ENCODE data around the gene KRTAP10-10. TPM values are rescaled to one million over a fixed set of nuclear protein-coding genes. Genes with fewer than 3 reads are reported as not detected.

Gene KRTAP10-10
- total and polyA plus RNA-seq, 2 donors (not counting 1 experiment from before 2014, with no cell fraction given): not detected

DNA sequence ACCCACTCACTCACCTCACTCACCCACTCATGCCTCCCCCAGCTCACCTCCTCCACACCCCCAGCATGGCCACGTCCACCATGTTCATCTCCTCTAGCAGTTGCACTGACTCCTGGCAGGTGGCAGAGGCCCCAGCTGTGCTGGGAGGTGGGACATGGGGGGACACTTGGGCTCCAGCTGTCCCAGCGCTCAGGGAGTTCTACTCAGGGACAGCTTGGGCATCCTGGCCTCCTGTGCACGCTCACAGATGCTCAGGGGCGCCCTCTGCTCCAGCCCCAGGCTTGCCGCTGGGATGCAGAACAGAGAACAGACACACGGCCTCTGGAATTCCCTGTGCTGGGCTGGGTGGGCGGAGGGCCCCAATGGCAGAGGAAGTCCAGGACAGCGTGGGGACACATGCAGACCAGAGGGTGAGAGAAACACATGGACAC lies 20.1 kb upstream of the KRTAP10-10 start:
- H3K36me3 ChIP-seq (ENCODE audit: control insufficient read depth, insufficient read depth, low read length): no peaks in the 10 kb centered on the region
- TF ChIP-seq, protein P1, sequence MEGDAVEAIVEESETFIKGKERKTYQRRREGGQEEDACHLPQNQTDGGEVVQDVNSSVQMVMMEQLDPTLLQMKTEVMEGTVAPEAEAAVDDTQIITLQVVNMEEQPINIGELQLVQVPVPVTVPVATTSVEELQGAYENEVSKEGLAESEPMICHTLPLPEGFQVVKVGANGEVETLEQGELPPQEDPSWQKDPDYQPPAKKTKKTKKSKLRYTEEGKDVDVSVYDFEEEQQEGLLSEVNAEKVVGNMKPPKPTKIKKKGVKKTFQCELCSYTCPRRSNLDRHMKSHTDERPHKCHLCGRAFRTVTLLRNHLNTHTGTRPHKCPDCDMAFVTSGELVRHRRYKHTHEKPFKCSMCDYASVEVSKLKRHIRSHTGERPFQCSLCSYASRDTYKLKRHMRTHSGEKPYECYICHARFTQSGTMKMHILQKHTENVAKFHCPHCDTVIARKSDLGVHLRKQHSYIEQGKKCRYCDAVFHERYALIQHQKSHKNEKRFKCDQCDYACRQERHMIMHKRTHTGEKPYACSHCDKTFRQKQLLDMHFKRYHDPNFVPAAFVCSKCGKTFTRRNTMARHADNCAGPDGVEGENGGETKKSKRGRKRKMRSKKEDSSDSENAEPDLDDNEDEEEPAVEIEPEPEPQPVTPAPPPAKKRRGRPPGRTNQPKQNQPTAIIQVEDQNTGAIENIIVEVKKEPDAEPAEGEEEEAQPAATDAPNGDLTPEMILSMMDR (conservative IDR thresholded peaks at IDR 0.05 in 1 of 2, IDR thresholded peaks at IDR 0.05 in 1 of 2; ENCODE audit: low read depth in 1 of 2, low read length in 2 of 2): no peak
- no peak for TF ChIP-seq EZH2 (IDR thresholded peaks at IDR 0.05; ENCODE audit: low read length, missing control alignments)
- H3K27ac ChIP-seq (ENCODE audit: insufficient read depth, low read length): no peak overlapping the region
- H3K4me2 ChIP-seq (ENCODE audit: extremely low read depth, insufficient read depth, low read length): no peak overlapping the region
- H3K4me1 ChIP-seq (ENCODE audit: control insufficient read depth, extremely low read depth, insufficient read depth, low read length): no peaks in the 10 kb centered on the region
- no peaks in the 10 kb centered on the region for H3K27me3 ChIP-seq (ENCODE audit: control insufficient read depth, insufficient read depth, low read length)
- DNase-seq (ENCODE audit: low read depth in 2 of 2): no peak
- H3K79me2 ChIP-seq (ENCODE audit: control insufficient read depth, insufficient read depth, low read length): no peaks in the 10 kb centered on the region
- no peak overlapping the region for H3K9ac ChIP-seq (ENCODE audit: insufficient read depth, low read length)
- no peak overlapping the region for H2AFZ ChIP-seq (ENCODE audit: low read length)
- no peaks in the 10 kb centered on the region for H3K9me3 ChIP-seq (ENCODE audit: control insufficient read depth, insufficient read depth, low read depth, low read length)
- no peak overlapping the region for H3K4me3 ChIP-seq (replicated peaks in 1 of 4; ENCODE audit: control extremely low read depth in 1 of 4, insufficient read depth in 1 of 4, low read depth in 3 of 4, low read length in 4 of 4)
- H4K20me1 ChIP-seq (ENCODE audit: control insufficient read depth, extremely low read depth, insufficient read depth, low read length): no peaks in the 10 kb centered on the region

DNA sequence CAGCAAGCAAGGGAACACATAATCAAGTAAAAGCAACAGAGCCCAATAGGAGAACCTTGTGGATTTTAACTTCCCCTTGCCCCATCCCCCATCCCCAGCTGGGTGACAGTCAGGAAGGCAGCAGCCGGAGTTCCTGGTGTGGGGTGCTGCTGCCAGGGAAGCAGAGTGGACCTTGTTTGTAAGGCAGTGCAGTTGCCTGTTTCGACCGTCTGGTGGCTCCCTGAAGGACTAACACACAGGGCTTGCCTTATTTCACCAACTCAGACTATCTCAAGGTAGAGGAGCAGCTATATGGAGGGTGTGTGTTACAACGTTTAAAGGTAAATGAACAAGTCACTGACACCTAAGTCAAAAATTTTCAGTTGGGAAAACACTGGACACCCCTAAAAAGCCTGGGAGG lies 18.7 kb upstream of the KRTAP10-10 start:
- DNase-seq (ENCODE audit: low read depth in 2 of 2): peak; percentile 1 to 2
- Histone ChIP-seq H3K9ac (ENCODE audit: insufficient read depth, low read length) (no peak overlapping the region), H2AFZ (ENCODE audit: low read length) (no peak overlapping the region), H3K9me3 (ENCODE audit: control insufficient read depth, insufficient read depth, low read depth, low read length) (no peaks in the 10 kb centered on the region), H3K79me2 (ENCODE audit: control insufficient read depth, insufficient read depth, low read length) (no peaks in the 10 kb centered on the region), H3K27me3 (ENCODE audit: control insufficient read depth, insufficient read depth, low read length) (no peaks in the 10 kb centered on the region), H3K4me1 (ENCODE audit: control insufficient read depth, extremely low read depth, insufficient read depth, low read length) (no peaks in the 10 kb centered on the region), H4K20me1 (ENCODE audit: control insufficient read depth, extremely low read depth, insufficient read depth, low read length) (no peaks in the 10 kb centered on the region), H3K27ac (ENCODE audit: insufficient read depth, low read length) (no peak overlapping the region), H3K4me2 (ENCODE audit: extremely low read depth, insufficient read depth, low read length) (no peak overlapping the region), H3K36me3 (ENCODE audit: control insufficient read depth, insufficient read depth, low read length) (no peaks in the 10 kb centered on the region), H3K4me3 (replicated peaks in 1 of 4; ENCODE audit: control extremely low read depth in 1 of 4, insufficient read depth in 1 of 4, low read depth in 3 of 4, low read length in 4 of 4) (no peak overlapping the region)
- no peak for TF ChIP-seq EZH2 (IDR thresholded peaks at IDR 0.05; ENCODE audit: low read length, missing control alignments)
- TF ChIP-seq, protein P1 (conservative IDR thresholded peaks at IDR 0.05 in 1 of 2, IDR thresholded peaks at IDR 0.05 in 1 of 2; ENCODE audit: low read depth in 1 of 2, low read length in 2 of 2): no peak

DNA sequence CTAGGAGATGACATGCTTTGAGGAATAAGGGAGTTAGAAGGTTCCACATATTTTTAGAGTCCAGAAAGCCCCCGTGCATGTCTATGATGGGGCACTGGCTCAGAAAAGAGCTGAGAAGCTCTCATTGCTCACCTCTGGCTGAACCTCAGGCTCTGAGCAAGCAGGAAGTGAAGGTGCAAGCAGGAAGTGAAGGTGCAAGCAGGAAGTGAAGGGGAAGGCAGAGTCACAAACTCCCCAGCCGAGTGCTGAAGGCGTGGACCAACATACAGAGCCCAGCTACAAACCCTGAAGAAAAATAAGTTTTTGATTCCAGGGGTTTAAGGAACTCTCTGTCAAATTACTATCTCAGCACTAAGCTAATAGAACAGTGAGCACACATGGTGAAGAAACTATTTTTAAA lies 18.2 kb upstream of the KRTAP10-10 start:
- no peak overlapping the region for H3K27ac ChIP-seq (ENCODE audit: insufficient read depth, low read length)
- H2AFZ ChIP-seq (ENCODE audit: low read length): no peak overlapping the region
- H3K4me1 ChIP-seq (ENCODE audit: control insufficient read depth, extremely low read depth, insufficient read depth, low read length): no peaks in the 10 kb centered on the region
- H3K9me3 ChIP-seq (ENCODE audit: control insufficient read depth, insufficient read depth, low read depth, low read length): no peaks in the 10 kb centered on the region
- no peaks in the 10 kb centered on the region for H3K79me2 ChIP-seq (ENCODE audit: control insufficient read depth, insufficient read depth, low read length)
- DNase-seq (ENCODE audit: low read depth in 2 of 2): no peak
- TF ChIP-seq, protein P1 (conservative IDR thresholded peaks at IDR 0.05 in 1 of 2, IDR thresholded peaks at IDR 0.05 in 1 of 2; ENCODE audit: low read depth in 1 of 2, low read length in 2 of 2): no peak
- no peak for TF ChIP-seq EZH2 (IDR thresholded peaks at IDR 0.05; ENCODE audit: low read length, missing control alignments)
- no peaks in the 10 kb centered on the region for H3K36me3 ChIP-seq (ENCODE audit: control insufficient read depth, insufficient read depth, low read length)
- H3K27me3 ChIP-seq (ENCODE audit: control insufficient read depth, insufficient read depth, low read length): no peaks in the 10 kb centered on the region
- H3K4me2 ChIP-seq (ENCODE audit: extremely low read depth, insufficient read depth, low read length): no peak overlapping the region
- no peaks in the 10 kb centered on the region for H4K20me1 ChIP-seq (ENCODE audit: control insufficient read depth, extremely low read depth, insufficient read depth, low read length)
- H3K9ac ChIP-seq (ENCODE audit: insufficient read depth, low read length): no peak overlapping the region
- H3K4me3 ChIP-seq (replicated peaks in 1 of 4; ENCODE audit: control extremely low read depth in 1 of 4, insufficient read depth in 1 of 4, low read depth in 3 of 4, low read length in 4 of 4): no peak overlapping the region

All from fibroblast of lung (primary cell).